ENCODE data around the gene BIK.

DNA sequence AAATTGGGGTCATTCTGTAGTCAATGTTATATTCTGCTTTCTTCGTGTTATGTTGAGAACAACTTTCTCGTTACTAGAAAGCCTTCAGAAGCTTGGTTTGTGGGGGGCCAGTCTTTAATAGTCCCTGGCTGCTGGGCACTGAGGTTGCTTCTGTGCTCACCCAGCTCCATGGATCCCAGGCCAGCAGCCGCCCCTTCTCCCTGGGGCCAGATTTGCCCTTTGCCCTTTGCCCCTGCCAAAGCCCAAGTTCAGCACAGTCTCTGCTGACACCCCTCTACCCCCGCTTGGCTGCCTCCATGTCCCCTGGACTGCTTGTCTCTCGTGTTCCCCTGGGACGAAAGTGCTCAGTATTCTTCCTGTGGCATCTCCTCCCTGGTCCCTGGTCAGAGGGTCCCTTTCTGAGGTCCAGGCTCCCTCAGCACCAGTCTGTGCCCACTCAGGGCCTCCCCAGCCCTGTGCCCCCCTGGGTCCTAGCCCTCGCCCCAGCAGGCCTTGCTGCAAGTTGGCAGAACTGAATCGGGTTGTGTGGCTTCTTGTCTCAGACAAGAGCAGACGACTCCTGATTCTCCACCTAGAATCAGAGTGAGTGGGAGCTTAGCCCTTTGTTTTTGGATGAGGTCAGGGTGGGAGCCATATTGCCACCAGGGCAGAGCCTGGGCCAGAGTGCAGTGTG lies 47.5 kb downstream of the BIK start:
- TF ChIP-seq, protein P1, sequence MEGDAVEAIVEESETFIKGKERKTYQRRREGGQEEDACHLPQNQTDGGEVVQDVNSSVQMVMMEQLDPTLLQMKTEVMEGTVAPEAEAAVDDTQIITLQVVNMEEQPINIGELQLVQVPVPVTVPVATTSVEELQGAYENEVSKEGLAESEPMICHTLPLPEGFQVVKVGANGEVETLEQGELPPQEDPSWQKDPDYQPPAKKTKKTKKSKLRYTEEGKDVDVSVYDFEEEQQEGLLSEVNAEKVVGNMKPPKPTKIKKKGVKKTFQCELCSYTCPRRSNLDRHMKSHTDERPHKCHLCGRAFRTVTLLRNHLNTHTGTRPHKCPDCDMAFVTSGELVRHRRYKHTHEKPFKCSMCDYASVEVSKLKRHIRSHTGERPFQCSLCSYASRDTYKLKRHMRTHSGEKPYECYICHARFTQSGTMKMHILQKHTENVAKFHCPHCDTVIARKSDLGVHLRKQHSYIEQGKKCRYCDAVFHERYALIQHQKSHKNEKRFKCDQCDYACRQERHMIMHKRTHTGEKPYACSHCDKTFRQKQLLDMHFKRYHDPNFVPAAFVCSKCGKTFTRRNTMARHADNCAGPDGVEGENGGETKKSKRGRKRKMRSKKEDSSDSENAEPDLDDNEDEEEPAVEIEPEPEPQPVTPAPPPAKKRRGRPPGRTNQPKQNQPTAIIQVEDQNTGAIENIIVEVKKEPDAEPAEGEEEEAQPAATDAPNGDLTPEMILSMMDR (IDR thresholded peaks at IDR 0.05; ENCODE audit: borderline replicate concordance, extremely low read depth, low read length, poor library complexity, severe bottlenecking), result no peak
- TF ChIP-seq EZH2 (IDR thresholded peaks at IDR 0.05; ENCODE audit: borderline replicate concordance, low read depth, low read length, severe bottlenecking), result no peak

Measured in DND-41 (cell line).